Gastrocnemius medialis (tissue), 4 donors: ENCODE results near the gene MTCL1. TPM values are rescaled to one million over a fixed set of nuclear protein-coding genes. Genes with fewer than 3 reads are reported as not detected.

Experiments used
- ATAC-seq, 2 donors: fragments of 150-250 bp; one replicate each; pipeline ENCODE4 v1.9.1; 2016
- DNase-seq, 2 donors: peaks; one replicate each; pipeline ENCODE4 v3.0.0-alpha.2; 2019
- H3K27ac ChIP-seq, 4 donors: fragments of 200-600 bp; sonication (generic); 1 replicate in 1 of 4; 2 replicates in 3 of 4; pipeline ENCODE4 v1.5.1; 2016 to 2018; ENCODE audit warnings: mild to moderate bottlenecking in 2 of 4, moderate library complexity in 1 of 4
- H3K27me3 ChIP-seq, 3 donors: fragments of 200-600 bp; sonication (generic) in 2 of 3; 1 replicate in 1 of 3; 2 replicates in 2 of 3; pipeline versions ENCODE4 v1.5.1 to v1.6.0; 2016 to 2019; ENCODE audit warnings: mild to moderate bottlenecking in 1 of 3, moderate library complexity in 1 of 3
- H3K36me3 ChIP-seq, 2 donors: fragments of 200-600 bp; sonication (generic) in 1 of 2; one replicate each; pipeline ENCODE4 v1.5.1; 2017 to 2018
- H3K4me1 ChIP-seq, 2 donors: fragments of 200-600 bp; sonication (generic) in 1 of 2; one replicate each; pipeline ENCODE4 v1.5.1; 2016 to 2017; ENCODE audit warnings: mild to moderate bottlenecking in 2 of 2
- H3K4me3 ChIP-seq, 4 donors: fragments of 200-600 bp; sonication (generic) in 3 of 4; 1 replicate in 1 of 4; 2 replicates in 3 of 4; pipeline ENCODE4 v1.5.1; 2016 to 2019; ENCODE audit warnings: mild to moderate bottlenecking in 2 of 4
- H3K9me3 ChIP-seq, 3 donors: fragments of 200-600 bp; sonication (generic) in 2 of 3; 1 replicate in 1 of 3; 2 replicates in 2 of 3; pipeline ENCODE4 v1.5.1; 2016 to 2019
- CTCF ChIP-seq, 5 experiments: fragments of 450-650 bp in 3 of 5; fragments of 200-600 bp in 2 of 5; sonication (generic) in 2 of 5; IDR thresholded peaks in 4 of 5; conservative IDR thresholded peaks in 1 of 5; 1 replicate in 4 of 5; 2 replicates in 1 of 5; pipeline ENCODE4 v1.5.1; 2016 to 2019; ENCODE audit warnings: antibody characterized with exemption in 5 of 5, mild to moderate bottlenecking in 3 of 5, moderate library complexity in 3 of 5
- POLR2A ChIP-seq, 2 donors: fragments of 450-650 bp; IDR thresholded peaks; one replicate each; pipeline ENCODE4 v1.6.1; 2017; ENCODE audit warnings: antibody characterized with exemption in 2 of 2, mild to moderate bottlenecking in 2 of 2, moderate library complexity in 2 of 2
- in situ Hi-C, 4 donors: fragments of 200-750 bp; cut with MboI; loops; one replicate each; pipeline versions ENCODE4 v1.15.0 to v1.8.0; 2017; ENCODE audit warnings: low sequenced_read_pairs in 4 of 4
- intact Hi-C: fragments of 100-400 bp; cut with DNase I; formaldehyde crosslinking; loops from one replicate; pipeline ENCODE4 v1.15.1; 2023; ENCODE audit warnings: low total_unique reads
- total RNA-seq, 4 donors: library from RNA; depleted of rRNA; stranded (reverse); fragments of >200 nt; gene quantifications; one replicate each; pipeline versions ENCODE4 v1.1.0 to v1.2.3, GENCODE V29; 2016

The MTCL1 gene
- total RNA-seq, 4 donors from 2014 or later, result 2.0 to 8.6 (median 3.5) TPM

GRCh38 chr18:8791171-8791651 lies 85.9 kb downstream of the MTCL1 start:
- DNase-seq, result no peak
- ATAC-seq, result no peak
- Histone ChIP-seq H3K27ac (no peak overlapping the region), H3K36me3 (no peaks in the 10 kb centered on the region), H3K27me3 (no peaks in the 10 kb centered on the region), H3K4me1 (peaks cover 8 to 14% of the 10 kb centered on the region in 2 donors), H3K4me3 (no peak overlapping the region), H3K9me3 (no peaks in the 10 kb centered on the region)
- intact Hi-C loops, result loop anchor here (10.0 kb wide), 1 partner anchor 194 kb away; no protein-coding TSS in a partner anchor
- TF ChIP-seq POLR2A (IDR thresholded peaks at IDR 0.05), result no peak
- TF ChIP-seq CTCF (IDR thresholded peaks at IDR 0.05 in 4 of 5, conservative IDR thresholded peaks at IDR 0.05 in 1 of 5), result no peak
- in situ Hi-C loops, result no loop called here

- no peaks in the 10 kb centered on the region for H3K9me3 ChIP-seq
- ATAC-seq, result no peak
- intact Hi-C loops, result loop anchor here (10.0 kb wide), 1 partner anchor 192 kb away; no protein-coding TSS in a partner anchor
- no peak overlapping the region for H3K4me3 ChIP-seq
- no peaks in the 10 kb centered on the region for H3K36me3 ChIP-seq
- in situ Hi-C loops, result no loop called here
- TF ChIP-seq POLR2A (IDR thresholded peaks at IDR 0.05), result no peak
- peaks cover 8 to 14% of the 10 kb centered on the region in 2 donors for H3K4me1 ChIP-seq
- DNase-seq, result no peak
- H3K27me3 ChIP-seq, result no peaks in the 10 kb centered on the region
- no peak overlapping the region for H3K27ac ChIP-seq
Measured at GRCh38 chr18:8792688-8793316, 87.4 kb downstream of the MTCL1 start.

- H3K36me3 ChIP-seq, result no peaks in the 10 kb centered on the region
- H3K9me3 ChIP-seq, result no peaks in the 10 kb centered on the region
- DNase-seq (no peak), ATAC-seq (no peak)
- in situ Hi-C loops, result no loop called here
- no peak for TF ChIP-seq CTCF (IDR thresholded peaks at IDR 0.05 in 4 of 5, conservative IDR thresholded peaks at IDR 0.05 in 1 of 5)
- no peak for TF ChIP-seq POLR2A (IDR thresholded peaks at IDR 0.05)
- H3K27ac ChIP-seq, result no peak overlapping the region
- H3K4me3 ChIP-seq, result no peak overlapping the region
- peaks cover 4 to 8% of the 10 kb centered on the region in 2 donors for H3K4me1 ChIP-seq
- intact Hi-C loops, result loop anchor here (10.0 kb wide), 1 partner anchor 191 kb away; no protein-coding TSS in a partner anchor
- H3K27me3 ChIP-seq, result no peaks in the 10 kb centered on the region
Measured at GRCh38 chr18:8793445-8794155, 88.2 kb downstream of the MTCL1 start.

- Histone ChIP-seq H3K9me3 (no peaks in the 10 kb centered on the region), H3K4me3 (no peak overlapping the region), H3K36me3 (no peaks in the 10 kb centered on the region), H3K27ac (no peak overlapping the region), H3K4me1 (peaks cover 5 to 9% of the 10 kb centered on the region in 2 donors), H3K27me3 (no peaks in the 10 kb centered on the region)
- in situ Hi-C loops, result no loop called here
- DNase-seq (no peak), ATAC-seq (no peak)
- intact Hi-C loops, result loop anchor here (10.0 kb wide), 1 partner anchor 190 kb away; no protein-coding TSS in a partner anchor
- TF ChIP-seq CTCF (IDR thresholded peaks at IDR 0.05 in 4 of 5, conservative IDR thresholded peaks at IDR 0.05 in 1 of 5) (no peak), POLR2A (IDR thresholded peaks at IDR 0.05) (no peak)
Measured at GRCh38 chr18:8794156-8794933, 89.0 kb downstream of the MTCL1 start.
